HG02885 (cell line): ENCODE results near the gene BRMS1.

Source experiments
- ATAC-seq: cut with Tn5 transposase; IDR thresholded peaks from one replicate; pipeline ENCODE4 v1.9.1; 2021; ENCODE audit warnings: mild to moderate bottlenecking; ENCODE audit not compliant: unreplicated experiment, poor library complexity

BRMS1 gene

DNA sequence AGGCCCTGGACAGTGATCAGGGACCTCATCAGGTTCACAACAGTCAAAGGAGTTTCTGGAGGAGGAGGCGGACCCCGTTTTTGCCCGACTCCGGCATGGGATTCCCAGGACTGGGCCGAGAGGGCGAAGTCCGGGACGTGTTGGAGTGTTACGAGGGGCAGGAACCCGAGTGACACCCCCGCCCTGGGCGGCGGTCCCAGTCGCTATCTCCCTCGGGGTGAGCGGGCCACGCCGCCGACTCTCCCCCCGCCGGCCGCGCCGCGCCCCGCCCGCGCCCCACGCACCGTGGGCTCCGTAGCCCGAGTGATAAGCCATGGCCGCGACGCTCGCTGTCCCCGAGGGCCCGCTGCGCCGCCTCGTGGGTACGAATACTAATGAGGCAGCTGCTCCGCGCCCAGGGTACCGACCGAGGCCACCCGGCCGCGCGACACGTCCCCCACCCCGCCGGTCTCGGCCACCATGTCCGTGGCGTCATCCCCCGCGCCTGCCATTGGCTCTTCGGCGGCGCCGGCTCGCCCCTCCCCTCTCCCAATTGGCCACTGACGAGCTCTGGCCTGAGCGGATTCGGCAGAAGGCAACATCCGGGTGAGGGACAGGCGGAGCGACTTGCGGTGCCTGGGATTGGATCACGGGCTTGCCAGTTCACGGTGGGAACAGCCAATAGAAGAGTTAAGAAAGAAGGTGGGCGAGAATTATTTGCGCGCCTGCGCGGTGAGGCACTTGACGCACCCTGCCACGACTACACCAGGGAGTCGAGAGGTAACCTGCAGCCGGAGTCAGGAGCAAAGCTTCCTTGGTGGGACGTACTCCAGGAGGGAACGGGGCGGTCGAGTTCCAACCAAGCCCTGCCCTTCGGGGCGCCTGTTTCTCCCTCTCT, 56.0 kb downstream of the BRMS1 start, which contains the start of gene YIF1A:
Gene YIF1A (minus strand): TSS at position 473 of the 877 bp plus-strand sequence. CDS start 158 bp downstream, at position 315.
- peak; percentile 94 for ATAC-seq

DNA sequence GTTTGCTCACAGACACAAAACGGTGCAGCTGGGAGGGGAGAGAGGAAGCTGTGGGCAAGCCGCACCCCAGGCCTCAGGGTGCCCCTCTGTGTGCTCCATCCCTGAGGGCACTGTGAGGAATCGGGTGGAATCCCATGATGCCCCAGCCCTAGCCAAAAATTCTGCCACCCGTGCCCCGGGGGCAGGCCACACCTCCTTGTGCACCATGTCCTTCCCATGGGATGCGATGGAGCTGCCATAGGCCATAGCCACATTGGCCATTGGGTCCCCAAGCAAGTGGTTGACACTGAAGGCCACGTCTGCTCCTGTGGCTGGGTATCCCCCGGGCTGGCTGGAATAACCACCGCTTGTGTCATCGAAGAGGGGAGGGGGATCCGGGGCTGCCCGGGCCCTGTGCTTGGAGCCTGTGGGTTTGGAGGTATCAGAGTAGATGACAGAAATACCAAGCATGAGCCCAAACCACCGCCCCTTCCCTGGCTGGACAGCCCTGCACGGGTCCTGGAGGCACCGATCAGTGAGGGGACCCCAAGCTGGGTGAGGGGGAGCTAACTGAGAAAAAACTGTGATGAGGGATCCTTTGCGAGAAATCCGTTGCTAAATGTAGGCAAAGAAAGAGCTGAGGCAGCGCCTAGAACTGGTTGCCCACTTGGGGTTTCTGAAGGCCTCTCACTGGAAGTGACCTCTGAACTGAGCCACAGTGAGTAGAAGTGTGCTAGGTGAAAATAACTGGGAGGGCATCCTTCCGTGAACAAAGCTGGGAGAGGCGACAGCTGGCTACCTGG, 56.8 kb downstream of the BRMS1 start:
- no peak for ATAC-seq
